Measurements from ENCODE around the gene ZNF624. TPM values are rescaled to one million over a fixed set of nuclear protein-coding genes. Genes with fewer than 3 reads are reported as not detected.

The ZNF624 gene
- 2.3 and 3.9 TPM in 2 replicates for total RNA-seq

DNA sequence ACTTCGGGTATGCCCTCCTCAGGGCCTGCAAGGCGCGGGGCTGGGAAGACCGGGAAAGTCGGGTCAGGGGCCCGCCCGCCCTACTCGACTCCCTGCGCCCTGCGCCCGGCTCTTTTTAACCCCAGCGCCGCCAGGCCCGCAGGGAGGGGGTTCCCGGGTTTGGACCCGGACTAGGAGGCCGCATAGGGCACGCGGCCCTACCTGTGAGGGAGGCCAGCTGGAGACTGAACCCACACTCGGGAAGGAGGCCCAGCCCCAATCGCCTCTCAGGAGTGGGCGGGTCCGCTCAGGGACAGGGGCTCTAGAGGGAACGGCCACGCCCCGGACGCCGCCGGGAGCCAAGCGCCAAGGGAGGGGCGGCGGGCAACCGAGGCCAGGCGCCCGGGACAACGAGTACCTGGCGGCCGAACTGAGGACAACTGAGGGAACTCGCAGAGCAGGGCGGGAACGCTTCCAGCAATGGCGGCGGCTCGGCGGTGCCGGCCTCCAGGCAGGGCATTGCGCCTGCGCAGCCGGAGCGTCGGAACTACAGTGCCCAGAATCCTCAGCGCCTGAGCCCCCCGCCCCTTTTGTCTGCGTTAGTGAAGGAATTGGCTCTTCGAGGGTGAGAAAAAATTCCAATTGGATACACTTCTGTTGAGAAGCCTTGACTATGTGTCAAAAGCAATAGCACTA lies at the start of gene ZNF624:
Gene ZNF624, minus strand, starts transcription at position 484 of the 675 bp plus-strand sequence.

DNA sequence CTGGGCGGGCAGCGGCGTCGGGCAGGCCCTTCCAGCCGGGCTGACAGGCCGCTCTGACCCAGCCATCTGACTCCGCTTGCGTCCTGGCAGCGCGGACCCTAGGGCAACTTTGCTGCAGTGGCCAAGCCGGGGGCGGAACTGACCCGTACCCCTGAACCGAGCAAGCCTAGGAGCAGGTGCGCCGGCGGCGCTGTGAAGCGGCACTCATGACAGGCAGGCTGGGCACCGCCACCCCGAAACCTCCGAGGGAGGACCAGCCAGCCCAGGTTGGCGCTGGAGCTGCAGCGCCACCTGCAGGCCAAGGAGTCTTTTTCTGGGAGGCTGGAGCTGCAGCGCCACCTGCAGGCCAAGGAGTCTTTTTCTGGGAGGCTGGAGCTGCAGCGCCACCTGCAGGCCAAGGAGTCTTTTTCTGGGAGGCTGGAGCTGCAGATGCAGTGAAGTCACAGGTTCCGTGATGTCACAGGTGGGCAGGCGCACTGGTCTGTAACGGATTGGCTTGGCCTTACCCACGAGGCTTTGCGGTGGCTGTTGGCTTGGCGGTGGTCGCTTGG lies 36.2 kb upstream of the ZNF624 start, which contains the start of gene CCDC144A:
Gene CCDC144A, plus strand, starts transcription at position 511 of the 551 bp plus-strand sequence. CDS start 160 bp downstream, outside the sequence.

Other genes with a start within 250 kb of the ZNF624 start
- 36.8 TPM in 2 replicates for gene TRPV2, start 238.3 kb downstream of the ZNF624 start, total RNA-seq
- 1.5 TPM in 1 of 2 replicates, not detected in the other for gene LRRC75A, start 161.7 kb downstream of the ZNF624 start, total RNA-seq
- 6.0 and 6.3 TPM in 2 replicates for gene ZNF287, start 84.6 kb downstream of the ZNF624 start, total RNA-seq
- under 0.01 and 0.49 TPM in 2 replicates for gene CCDC144A, start 36.4 kb upstream of the ZNF624 start, total RNA-seq